NCI-H1417 treated with DMSO at 0.1 percent for 48 hours (cell line): Measurements from ENCODE around the gene IGFBP1.

Experiments used
- DNase-seq: peaks from one replicate; lab custom pipeline; 2025; lab: John Stamatoyannopoulos, UW

Gene IGFBP1

DNA sequence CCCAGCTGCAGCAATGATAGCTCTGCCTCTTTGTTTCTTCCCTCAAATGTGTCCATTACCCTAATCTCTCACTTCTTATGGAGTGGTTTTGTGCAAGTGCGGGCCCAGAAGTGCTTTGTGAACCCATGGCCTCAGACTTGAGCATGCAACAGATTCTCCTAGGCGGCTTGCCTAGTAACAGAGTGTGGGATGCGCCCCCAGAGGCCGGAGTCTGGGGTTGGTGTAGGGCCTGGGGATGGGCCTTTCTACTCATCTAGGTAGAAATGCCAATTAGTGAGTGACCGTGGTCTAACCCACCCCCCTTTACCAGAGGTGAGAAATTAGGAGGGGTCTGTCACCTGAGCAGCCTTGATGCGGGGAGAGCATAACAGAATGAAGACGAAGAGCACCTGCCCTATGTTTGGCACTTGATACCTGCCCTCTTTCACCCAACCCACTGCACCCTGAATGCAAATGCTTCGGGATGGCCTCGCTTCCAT is 7.0 kb upstream of the IGFBP1 start:
- DNase-seq: no peak

- no peak for DNase-seq
Observed at GRCh38 chr7:45881759-45882464, 6.4 kb upstream of the IGFBP1 start.

DNA sequence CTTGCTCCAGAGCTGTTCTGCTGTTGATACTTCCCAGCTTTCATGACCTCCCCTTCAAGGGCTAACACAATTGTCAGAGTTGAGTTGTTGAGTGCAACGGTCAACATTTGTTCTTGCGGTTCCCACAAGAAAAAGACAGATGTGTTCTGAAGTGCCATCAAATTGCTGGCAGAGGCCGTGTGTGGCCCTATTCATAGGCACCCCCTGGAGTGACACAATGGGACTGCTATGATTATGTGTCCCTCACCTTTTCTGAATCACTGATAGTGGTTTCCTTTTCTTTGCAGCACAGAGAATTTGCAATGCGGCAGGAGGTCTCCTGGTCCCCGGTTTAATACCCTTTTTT is 5.8 kb upstream of the IGFBP1 start:
- no peak for DNase-seq

DNA sequence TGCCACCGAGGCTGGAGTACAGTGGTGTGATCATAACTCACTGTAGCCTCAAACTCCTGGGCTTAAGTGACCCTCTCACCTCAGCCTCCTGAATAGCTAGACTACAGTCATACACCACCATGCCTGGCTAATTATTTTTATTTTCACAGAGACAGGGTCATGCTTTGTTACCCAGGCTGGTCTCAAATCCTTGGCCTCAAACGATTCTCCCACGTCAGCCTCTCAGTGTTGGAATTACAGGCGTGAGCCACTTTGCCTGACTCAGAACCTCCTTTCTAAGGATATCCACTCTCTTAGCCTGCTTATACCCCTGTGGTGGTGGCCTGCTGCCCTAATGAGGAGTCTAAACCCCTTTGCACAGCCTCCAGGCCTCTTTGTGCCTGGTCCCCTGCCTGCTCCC is 4.2 kb upstream of the IGFBP1 start:
- no peak for DNase-seq

DNA sequence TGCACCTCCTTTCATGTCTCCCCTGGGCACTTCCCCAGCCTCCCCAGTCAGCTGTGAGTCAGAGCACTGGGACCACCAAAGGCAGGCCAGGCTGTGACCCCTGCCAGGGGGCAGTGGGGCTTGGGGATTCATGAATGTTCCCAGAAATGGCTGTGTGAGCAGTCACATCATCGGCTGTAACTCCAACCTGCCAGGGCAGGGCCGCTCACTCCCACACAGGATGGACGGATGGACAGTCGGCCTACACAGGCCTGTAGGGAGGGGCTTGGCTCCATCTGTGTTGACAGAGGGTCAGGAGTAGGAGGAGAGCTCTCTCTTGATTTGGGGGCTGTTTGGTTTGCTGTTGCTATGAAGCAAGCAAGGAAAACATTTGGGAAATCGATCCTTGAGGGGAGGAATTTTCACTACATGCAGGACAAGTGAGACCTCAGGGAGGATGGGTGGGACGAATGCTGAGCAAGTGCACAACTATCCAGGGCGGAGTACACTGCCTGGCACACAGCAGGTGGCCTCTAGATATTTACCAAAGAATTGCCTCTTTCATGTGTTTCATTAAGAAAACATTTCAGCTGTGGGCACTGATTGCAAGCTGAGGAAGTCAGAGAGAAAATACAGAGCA is 2.9 kb upstream of the IGFBP1 start:
- no peak for DNase-seq

GRCh38 chr7:45886931-45887667 is 1.2 kb upstream of the IGFBP1 start:
- no peak for DNase-seq

DNA sequence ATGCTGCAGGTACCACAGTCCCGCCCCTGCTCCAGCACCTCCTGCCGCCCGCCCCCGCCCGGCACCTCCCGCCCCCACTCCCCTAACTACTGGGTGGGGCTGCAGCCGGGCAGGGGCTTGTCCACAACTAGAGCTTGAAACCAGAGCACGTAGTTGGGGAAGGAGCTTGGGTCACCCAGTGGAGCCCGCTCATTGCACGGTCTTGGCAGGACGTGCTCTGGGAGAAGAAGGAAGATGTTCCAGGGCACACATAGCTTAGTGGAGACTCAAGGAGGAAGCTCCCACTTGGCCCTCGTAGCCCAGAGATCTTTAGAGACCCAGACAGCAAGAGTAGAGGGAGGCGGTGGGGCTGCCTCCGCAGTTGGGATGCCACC is 692 bp downstream of the IGFBP1 start:
- no peak for DNase-seq

GRCh38 chr7:45889367-45890067 is 1.2 kb downstream of the IGFBP1 start:
- no peak for DNase-seq

- no peak for DNase-seq
Observed at GRCh38 chr7:45890125-45890901, 2.0 kb downstream of the IGFBP1 start.

- DNase-seq: no peak
Observed at GRCh38 chr7:45890902-45891461, 2.7 kb downstream of the IGFBP1 start.

DNA sequence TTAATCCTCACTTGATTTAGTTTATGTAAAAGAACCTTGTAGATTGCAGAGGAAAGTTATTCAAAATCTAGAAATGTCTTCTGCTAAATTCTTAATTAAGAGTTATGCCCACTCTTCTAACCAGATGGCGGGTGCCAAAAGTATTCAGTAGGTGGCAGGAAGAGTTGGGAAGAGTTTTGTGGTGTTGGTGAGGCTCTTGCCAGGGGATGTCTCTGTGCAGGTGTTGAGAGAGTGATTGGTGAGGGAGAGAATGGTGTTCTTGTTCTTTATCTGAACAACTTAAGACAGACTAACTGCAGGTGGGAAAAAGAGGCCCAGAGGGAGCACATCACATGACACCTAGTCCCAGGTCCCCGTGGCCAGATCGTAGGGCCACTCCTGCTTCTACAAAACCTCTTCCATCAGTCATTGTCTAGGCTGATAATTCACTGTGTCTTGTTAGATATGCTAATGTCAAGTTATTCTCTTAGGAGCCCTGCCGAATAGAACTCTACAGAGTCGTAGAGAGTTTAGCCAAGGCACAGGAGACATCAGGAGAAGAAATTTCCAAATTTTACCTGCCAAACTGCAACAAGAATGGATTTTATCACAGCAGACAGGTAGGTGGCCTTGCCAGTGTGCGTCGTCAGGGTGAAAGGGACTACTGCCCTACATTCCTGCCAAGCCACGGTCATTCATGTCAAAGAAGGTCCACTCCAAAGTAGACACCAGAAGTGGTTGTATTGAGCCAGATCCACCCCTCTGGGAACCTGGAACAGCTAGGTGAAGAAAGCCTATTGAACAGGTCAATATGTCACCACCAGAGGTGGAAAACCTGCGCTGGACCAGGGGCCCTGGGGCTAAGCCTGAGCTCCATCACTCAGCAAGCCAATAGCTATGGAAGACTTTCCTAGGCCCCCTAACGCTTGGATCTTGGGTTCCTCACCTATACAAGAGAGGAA is 3.4 kb downstream of the IGFBP1 start:
- no peak for DNase-seq

GRCh38 chr7:45892407-45893035 is 4.2 kb downstream of the IGFBP1 start:
- DNase-seq: no peak

DNA sequence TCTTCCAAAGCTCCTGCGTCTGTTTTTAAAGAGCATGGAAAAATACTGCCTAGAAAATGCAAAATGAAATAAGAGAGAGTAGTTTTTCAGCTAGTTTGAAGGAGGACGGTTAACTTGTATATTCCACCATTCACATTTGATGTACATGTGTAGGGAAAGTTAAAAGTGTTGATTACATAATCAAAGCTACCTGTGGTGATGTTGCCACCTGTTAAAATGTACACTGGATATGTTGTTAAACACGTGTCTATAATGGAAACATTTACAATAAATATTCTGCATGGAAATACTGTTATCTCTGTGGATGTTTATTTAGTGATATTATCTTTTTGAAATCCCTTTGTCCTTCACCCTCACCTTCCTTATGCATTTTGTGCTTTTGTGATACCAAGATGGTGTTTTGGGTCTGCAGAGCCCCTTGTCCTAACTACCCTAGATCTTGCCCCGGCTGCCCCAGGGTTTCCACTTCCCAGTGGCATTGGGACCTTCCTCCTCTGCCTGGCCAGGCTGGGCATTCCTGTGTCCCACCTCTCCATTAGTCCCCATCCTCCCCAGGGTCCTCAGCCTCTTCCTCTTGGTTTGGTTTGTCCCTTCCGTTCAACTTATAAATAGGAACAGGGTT is 5.2 kb downstream of the IGFBP1 start:
- no peak for DNase-seq

- DNase-seq: no peak
Observed at GRCh38 chr7:45893996-45894664, 5.8 kb downstream of the IGFBP1 start.

DNA sequence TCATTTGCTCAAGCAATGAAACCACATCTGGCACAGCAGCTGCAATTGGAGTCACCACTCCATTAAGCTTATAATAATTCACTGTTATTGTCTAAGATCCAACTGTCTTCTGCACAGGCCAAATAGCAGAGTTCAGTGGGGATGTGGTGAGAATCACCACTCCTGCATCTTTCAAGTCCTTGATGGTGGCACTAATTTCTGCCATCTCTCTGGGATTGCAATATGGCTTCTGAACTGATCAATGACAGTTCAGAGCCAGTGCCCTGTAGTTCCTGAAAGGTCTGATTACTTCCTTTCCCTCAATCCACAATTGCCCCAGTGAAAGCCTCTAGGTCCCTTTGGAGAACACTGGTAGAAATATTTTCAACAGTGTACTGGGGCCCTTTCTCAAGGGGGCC is 6.4 kb downstream of the IGFBP1 start:
- no peak for DNase-seq

GRCh38 chr7:45897042-45897690 is 8.9 kb downstream of the IGFBP1 start:
- DNase-seq: no peak

GRCh38 chr7:45898222-45898621 is 9.9 kb downstream of the IGFBP1 start:
- no peak for DNase-seq

DNA sequence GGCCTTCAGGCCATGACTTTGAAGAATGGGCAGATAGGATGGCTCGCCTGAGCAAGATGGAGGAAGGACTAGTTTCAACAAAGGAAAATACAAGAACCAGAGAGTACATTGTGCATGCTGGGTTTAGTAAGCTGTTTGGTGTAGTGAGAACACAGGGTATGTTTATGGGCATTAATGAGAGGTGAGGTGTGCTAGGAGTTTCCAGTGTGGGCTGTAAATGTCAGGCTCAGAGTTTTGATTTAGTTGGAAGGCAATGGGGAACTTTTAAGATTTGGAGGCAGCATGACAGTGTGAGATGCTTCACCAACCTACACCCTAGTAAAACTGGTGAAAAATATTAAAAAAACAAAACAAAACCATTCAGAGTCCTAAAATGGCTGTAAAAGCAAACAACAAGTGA is 13.3 kb downstream of the IGFBP1 start:
- no peak for DNase-seq
